Measurements from ENCODE around the gene NOTUM.
"Not testable (repeated sequence)": the region's sequence is repeated elsewhere in the genome, so short reads cannot be mapped to it uniquely, and the experiment has no call there.

Gene NOTUM

DNA sequence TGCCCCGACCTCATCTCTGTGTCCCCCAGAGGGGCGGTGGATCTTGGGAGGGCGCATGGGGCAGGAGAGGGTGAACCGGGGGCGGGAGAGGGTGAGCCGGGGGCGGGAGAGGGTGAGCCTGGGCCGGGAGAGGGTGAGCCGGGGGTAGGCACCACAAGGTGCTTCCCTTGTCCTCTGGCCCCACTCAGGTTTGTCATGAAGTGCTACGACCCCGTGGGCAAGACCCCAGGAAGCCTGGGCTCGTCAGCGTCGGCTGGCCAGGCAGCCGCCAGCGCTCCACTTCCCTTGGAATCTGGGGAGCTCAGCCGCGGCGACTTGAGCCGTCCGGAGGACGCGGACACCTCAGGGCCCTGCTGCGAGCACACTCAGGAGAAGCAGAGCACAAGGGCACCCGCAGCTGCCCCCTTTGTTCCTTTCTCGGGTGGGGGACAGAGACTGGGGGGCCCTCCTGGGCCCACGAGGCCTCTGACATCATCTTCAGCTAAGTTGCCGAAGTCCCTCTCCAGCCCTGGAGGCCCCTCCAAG is 35.3 kb upstream of the NOTUM start:
- DNase-seq (ENCODE audit: low read depth), result no peak

DNA sequence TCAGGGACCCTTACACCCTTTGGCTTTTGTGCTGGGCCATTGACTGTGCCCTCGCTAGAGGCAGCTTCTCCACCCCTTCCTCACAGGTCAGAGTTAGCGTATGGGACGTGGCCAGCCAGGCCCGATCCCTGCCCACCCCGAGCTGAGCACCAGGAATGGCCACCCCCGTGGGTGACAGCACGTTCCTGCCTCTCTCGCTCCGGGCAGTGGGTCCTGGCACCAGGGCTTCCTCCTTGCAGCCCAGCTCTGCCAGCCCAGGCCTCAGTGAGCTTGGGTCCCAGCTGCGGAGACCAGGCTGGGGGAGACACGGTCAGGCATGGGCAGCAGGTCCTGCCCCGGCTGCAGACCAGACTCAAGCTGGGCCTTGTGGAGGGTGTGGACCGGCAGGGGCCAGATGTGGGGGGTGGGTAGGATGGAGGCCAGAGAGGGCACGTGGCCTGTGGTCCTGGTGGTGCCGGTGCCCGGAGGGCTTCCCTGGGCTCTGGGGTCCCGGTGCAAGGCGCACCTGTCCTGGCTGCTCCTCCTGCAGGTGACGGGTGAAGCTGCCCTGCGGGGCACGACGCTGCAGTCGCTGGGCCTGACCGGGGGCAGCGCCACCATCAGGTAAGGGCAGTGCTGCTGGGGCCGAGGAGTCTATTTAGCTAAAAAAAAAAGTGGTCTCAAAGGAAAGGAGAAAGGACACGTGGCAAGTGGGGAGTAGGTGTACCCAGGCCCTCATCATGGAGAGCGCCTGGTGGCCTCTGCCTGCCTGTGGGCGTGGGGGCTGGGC is 34.7 kb upstream of the NOTUM start:
- no peak for DNase-seq (ENCODE audit: low read depth)

DNA sequence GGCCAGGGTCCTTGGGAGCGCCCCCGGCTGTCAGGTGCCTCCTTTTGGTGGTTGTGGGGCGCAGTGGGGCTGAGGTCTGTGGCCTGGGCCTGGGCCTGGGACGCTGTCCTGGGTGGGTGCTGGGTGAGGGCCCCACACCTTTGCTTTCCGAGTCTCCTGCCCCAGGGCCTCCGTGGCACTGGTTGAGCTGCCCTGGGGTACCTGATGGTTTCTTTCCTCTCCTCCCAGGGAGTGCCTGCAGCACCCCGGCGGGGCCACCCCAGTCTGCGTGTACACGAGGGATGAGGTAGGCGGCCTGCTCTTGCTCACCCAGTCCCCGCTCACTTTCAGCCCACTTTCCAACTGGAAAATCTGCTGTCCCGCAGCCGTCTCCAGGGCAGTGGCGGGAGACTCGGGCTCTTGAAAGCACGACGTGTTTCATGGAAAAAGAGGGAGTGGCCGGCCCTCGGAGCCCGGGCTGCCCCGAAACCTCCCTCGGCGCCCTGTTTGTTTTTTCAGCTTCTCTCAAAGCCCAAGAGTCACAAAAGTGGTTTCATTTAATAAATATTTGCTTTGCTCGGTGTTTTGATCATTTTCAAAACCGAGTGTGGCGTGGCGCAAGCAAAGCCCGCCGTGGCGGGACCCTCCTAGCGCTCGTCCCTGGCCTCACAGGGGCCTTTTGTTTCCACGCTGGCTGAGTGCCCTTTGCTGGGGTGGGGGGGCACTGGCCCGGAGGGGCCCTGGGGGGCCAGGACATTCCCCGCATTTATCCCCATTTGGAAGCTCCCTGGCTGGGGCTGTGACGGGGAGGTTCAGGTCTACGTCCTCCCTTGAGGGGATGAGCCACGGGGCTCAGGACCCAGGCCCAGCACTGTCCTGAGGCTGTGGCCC is 33.8 kb upstream of the NOTUM start:
- no peak for DNase-seq (ENCODE audit: low read depth)

DNA sequence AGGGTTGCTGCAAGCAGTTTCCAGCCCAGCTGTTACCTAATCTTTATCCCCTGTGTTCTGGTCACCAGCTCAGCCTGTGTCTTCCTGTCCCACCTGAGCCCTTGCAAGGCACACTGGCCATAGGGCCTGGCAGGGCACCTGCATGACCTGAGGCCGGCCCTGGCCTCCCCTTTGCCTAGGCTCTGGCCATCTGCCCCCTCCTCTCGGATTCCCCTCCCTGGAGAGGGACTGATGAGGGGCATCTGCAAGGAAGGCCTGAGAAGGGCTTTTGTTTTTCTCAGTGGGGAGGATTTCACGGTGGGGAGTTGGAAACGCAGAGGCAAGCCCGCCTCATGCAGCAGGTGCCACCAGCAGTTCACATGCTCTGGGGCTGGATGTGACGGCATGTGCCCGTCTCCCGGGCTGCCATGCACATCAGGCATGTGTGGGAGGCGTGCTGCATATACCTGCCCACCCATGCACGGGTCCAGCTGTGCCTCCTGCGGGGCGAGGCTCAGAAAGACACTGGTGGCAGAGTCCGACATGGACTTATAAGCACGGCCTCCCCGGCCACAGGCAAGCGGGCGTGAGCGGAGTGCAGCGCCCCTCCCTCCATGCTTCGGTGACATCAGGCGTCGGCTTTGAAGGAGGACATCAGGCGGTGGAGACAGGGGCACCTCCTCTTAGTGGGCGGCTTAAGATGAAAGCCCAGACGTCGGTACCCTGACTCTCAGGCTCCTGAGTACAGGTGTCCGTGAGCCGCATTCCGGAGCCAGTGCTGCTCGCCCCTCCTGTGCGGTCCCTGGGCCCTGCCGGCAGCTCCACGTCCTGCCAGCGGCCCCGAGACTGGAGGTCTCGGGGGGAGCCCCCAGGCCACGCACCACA is 33.0 kb upstream of the NOTUM start:
- no peak for DNase-seq (ENCODE audit: low read depth)

DNA sequence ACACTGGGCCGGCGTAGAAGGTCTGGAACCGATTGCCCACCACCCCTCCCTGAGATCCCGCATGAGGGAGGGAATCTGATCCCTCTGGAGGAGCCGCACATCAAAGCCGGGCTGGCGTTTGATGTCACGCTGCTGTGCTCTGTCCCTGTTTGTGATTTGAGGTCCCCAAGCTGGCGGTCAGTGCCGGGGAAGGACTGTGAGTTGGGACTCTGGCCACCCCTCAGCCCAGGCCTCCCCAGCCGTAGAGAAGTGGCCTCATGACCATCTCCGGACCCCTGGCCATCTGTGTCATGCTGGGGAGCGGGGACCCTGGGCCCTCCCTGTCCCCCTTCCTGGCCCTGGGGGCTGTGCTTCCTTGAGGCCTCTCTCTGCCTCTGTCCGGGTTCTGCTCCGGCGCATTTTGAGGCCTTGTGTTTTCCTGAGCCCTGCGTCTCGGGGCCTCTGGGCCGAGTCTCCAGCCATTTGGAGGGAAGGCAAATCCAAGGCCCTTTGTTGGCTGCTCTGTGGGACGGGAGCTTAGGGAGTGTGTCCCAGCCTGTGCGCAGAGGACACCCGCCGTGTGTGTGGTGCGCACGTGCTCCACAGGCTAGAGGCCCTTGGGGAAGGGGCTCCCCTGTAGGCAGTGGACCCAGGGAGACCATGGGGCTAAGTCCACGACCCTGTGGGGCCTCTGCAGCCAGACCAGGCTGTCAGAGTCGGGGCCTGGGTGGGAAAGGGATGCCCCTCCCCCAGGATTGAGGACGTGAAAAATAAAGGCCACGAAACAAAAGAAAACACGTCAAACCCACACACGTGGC is 31.5 kb upstream of the NOTUM start:
- DNase-seq (ENCODE audit: low read depth), result no peak

DNA sequence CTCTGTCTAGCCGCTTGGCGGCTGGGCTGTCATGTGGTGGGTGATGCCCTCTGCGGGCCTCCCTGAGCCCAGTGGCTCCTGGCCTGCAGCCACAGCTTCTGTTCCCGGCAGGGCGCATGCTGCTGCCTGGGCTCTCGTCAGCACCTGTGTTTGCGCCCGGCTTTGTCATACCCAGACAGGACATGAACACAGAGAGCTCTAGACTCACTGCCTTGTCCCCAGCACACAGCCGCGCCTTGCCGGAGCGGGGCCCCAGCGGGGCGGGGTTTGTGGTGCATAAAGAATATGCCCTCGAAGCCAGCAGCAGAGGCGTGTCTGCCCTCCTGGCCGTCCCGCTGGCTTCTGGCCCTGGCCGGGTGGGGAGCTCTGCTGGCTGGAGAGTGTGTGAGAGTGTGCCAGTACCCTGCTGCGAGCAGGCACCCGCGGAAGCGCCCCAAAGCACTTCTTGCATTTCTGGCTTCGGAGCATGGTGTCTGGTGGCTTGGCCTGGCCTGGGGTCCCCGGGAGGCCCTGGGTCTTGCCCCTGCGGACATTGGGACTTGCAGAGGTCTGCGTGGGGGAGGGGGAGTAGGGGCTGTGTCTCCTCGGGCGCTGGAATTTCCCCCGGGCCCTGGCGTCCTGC is 30.8 kb upstream of the NOTUM start:
- no peak for DNase-seq (ENCODE audit: low read depth)

DNA sequence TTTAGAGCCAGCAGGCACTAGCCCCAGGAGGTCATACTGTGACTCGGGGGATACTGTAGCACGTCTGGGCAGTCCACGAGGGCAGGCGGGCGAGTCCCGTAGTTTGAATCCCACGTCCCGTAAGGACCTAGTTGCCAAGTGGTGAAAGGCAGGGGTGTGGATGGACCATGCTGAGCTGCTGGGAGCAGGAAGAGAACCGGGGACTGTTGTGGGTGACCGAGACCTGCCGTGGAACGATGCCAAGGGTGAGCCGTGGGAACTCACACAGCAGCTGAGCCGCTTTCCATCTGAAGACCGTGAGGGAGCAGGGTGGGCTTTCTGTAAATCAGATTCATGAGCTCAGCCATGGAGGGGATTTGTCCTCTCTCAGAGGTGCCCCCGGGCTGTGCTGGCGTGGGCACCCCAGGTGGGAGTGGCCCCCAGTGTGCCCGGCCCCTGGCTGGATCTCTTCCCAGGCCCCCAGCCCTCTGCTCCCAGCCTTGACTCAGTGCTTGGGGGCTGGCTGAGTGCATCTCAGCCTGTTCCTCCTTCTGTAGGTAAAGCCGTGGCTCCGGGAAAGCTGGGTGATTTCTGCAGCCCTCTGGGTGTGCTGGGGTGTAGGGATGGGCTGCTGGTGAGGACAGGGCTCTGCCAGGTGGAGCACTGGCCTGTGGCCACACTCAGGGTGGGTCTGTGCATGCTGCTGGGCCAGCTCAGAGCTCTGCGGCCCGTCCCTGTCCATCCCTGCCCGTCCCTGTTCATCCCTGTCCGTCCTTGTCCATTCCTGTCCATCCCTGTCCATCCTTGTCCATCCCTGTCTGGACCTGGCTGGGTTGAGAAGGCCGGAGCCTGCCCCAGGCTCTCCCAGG is 30.1 kb upstream of the NOTUM start:
- DNase-seq (ENCODE audit: low read depth), result no peak

DNA sequence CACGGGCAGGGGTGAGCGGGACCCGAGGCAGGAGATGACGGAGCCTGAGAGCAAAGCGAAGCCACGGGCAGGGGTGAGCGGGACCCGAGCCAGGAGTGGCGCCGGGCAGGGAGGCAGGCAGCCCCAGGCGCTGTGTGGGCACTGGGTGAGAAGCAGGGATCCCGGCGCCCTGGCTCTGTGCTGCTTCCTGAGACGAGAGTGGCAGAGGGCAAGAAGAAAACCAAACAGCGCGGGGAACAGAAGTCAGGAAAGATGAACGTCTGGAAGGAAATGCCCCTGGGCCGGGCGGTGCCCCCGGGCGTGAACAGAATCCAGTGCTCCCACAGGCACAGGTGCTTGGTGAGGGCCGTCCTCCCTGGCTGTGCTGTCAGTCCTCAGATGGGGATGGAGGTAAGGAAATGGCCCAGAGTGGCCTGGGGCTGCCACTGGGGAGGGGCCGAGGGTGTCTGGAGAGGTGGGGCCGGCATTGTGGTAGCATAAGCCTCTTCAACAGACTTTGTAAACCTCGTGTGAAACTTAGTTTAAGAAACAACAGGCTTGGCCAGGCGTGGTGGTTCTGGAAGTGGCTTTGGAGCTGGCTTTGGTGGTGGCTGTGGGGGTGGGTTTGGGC is 26.3 kb upstream of the NOTUM start:
- DNase-seq (ENCODE audit: low read depth), result no peak

DNA sequence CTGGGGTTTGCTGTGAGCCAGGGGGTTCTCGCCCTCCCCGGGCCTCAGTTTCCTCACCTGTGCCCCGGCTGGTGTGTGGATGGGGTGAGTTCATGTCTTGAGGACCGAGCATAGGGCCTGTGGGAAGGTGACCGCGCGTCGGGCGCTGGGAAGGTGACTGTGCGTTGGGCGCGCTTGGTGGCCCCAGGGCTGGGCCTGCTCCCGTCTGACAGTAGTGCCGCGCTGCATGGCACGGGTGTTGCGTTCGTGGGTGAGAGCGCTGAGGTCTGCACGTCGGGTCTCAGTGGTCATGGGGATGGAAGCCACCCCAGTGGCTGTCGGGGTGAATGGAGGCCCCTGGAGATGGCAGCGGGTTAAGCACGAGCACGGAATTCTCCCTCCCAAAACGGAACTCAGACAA is 25.6 kb upstream of the NOTUM start:
- no peak for DNase-seq (ENCODE audit: low read depth)

DNA sequence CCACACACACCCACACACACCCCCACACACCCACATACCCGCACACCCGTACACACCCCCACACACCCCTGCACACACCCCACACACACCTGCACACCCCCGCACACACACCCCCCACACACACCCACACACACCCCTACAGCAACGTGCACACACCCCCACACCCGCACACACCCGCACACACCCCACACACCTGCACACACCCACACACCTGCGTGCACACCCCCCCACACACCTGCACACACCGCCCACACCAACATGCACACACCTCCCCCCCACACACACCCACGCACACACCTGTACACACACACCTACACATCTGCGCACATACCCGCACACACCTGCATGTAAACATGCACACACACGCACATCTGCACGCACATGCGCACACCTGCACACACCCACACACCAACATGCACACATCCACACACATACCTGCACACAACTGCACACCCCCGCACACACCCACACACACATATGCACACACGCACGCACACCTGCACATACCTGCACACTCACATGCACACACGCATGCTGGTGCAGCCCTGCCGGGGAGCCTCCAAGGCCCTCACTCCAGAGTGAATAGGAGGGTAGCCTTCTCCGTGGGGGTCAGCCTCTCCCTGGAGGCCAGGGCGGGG is 23.9 kb upstream of the NOTUM start:
- DNase-seq (ENCODE audit: low read depth), result no peak

DNA sequence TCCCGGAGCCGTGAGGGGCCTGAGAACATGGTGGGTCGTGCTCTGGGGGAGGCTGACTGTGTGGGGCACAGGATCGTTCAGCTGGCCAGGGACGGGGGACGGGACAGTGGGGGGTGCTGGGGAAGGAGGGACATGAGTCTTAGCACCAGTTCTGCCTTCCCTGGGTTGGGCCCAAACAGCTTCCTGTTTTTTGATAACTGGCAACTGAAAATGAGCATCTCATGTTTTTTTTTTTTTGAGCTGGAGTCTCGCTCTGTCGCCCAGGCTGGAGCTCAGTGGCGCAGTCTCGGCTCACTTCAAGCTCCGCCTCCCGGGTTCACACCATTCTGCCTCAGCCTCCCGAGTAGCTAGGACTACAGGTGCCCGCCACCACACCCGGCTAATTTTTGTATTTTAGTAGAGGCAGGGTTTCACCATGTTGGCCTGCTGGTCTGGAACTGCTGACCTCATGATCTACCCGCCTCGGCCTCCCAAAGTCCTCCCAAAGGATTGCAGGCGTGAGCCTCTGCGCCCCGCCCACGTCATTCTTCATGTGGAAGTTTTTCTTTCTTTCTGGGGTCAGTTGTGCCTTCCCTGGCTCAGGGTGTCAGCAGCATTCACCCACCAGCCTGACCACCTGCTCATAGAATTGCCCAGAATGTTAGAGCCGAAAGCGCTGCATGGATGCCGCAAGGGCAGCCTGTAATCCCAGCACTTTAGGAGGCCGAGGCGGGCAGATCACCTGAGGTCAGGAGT is 22.8 kb upstream of the NOTUM start:
- no peak for DNase-seq (ENCODE audit: low read depth)

DNA sequence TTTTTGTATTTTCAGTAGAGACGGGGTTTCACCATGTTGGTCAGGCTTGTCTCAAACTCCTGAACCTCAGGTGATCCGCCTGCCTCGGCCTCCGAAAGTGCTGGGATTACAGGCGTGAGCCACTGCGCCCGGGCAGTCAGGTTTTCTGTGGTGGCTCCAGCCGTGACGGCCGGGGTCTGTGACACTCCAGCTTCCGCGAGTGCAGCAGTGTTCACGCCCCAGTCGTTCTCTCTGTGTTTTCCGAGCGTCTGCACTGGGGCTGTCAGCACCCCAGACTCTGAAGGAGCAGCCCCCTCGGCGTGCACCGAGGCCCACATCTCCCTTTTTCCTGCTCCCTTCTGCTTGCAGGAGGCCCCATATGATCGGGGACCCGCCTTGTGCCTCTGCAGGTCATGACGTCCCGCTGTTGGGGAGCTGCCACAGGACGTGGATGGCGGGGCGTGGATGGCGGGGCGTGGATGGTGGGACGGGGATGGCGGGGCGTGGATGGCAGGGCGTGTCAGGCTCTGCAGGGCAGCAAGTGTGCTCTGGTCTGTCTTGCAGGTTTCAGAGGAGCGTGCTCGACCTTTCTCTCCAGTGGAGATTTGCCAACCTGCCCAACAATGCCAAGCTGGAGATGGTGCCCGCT is 22.1 kb upstream of the NOTUM start:
- DNase-seq (ENCODE audit: low read depth), result no peak

DNA sequence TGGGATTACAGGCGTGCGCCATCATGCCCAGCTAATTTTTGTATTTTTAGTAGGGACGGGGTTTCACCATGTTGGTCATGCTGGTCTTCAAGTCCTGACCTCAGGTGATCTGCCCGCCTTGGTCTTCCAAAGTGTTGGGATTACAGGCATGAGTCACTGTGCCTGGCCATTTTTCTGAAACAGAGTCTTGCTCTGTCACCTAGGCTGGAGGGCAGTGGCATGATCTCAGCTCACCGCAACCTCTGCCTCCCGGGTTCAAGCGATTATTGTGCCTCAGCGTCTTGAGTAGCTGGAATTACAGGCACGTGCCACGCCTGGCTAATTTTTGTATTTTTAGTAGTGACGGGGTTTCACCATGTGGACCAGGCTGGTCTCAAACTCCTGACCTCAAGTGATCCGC is 20.5 kb upstream of the NOTUM start:
- DNase-seq (ENCODE audit: low read depth), result not testable (repeated sequence)

DNA sequence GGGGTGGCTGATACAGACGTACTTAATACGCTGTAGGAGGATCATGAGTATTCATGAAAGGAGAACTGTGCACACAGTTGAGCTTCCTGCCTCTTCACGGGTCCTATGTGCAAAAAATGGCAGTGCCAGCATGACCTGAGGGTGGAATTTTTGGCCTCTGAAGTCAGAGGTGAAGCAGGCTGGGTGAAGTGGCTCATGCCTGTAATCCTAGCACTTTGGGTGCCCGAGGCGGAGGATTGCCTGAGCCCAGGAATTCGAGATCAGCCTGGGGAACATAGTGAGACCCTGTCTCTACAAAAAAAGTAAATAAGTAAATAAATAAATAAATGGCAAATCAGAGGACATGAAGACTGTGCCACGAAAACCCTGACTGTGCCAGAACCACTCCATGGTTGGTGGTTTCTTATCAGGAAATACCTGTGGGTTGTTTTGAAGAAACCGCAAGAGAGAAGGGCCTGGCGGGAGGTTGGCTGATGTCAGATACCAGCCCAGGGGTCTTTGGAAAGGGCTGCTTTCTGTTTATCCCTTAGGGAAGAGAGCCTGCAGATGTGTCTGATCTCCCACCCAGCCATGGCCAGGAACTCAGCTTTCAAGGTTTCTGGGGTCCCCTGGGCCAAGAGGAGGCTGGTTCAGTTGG is 19.8 kb upstream of the NOTUM start:
- no peak for DNase-seq (ENCODE audit: low read depth)

DNA sequence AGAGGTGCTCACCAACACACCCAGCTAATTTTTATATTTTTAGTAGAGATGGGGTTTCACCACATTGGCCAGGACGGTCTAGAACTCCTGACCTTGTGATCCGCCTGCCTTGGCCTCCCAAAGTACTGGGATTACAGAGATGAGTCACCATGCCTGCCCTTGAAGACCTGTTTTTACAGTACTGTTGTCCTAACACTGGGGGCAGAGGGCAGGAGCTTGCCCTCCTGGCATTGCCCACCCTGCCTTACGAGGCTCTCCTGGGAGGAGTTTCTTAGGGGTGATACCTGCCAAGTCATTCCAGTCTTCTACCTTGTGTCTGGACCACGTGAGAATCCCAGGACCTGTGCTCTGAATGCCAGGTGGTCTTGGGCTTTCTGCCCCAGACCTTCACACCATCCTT is 19.1 kb upstream of the NOTUM start:
- no peak for DNase-seq (ENCODE audit: low read depth)

DNA sequence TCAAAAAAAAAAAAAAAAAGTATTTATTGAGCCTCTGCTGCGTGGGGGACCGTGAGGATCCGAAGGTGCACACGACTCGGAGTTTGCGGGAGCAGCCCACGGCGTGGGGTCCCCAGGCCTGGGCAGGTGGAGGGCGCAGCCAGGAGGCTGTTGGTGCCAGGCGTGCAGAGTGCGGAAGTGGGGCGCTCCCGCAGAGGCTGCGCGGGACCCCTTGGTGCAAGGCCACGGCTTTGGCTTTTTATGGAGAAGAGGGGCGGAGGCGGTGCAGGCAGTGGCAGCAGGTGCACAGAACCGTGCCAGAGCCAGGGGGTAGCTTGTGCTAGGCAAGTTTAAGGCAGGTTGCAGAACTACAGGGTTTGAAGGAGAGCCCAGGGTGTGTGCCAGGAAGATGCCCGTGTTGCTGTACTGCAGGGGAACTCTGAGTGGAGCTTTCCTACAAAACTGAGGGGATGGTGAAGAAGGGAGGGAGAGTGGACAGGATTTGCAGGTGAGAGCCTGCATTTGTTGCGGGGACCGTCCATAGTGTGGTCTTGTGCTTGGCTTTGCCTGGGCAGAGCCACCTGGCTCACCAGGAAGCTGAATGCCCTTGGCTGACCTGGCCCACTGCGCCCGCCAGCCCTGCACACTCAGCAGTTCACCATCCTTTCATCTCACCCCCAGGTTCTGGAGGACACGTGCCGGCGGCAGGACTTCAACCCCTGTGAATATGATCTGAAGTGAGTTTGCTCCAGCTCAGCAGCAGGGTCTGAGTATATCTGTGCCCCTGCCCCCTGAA is 17.7 kb upstream of the NOTUM start:
- no peak for DNase-seq (ENCODE audit: low read depth)
